Thyroid gland (tissue), 4 donors: ENCODE results near the gene MAL. TPM values are rescaled to one million over a fixed set of nuclear protein-coding genes. Genes with fewer than 3 reads are reported as not detected.

Experiments used
- DNase-seq, 2 donors: peaks; one replicate each; pipeline ENCODE4 v3.0.0-alpha.2; 2019
- H3K27ac ChIP-seq, 3 donors: fragments of 200-600 bp; sonication (generic); 1 replicate in 2 of 3; 2 replicates in 1 of 3; pipeline ENCODE4 v1.5.1; 2016 to 2019; ENCODE audit warnings: mild to moderate bottlenecking in 1 of 3, moderate library complexity in 1 of 3
- H3K27me3 ChIP-seq: fragments of 200-600 bp; sonication (generic); one replicate; pipeline ENCODE4 v1.5.1; 2019
- H3K36me3 ChIP-seq, 2 donors: fragments of 200-600 bp; sonication (generic); one replicate each; pipeline ENCODE4 v1.5.1; 2016 to 2019
- H3K4me1 ChIP-seq, 2 donors: fragments of 200-600 bp; sonication (generic); one replicate each; pipeline ENCODE4 v1.5.1; 2017 to 2019
- H3K4me3 ChIP-seq, 3 donors: fragments of 200-600 bp; sonication (generic); replicated peaks in 1 of 3; 1 replicate in 2 of 3; 2 replicates in 1 of 3; pipeline ENCODE4 v1.5.1; 2016; ENCODE audit warnings: mild to moderate bottlenecking in 1 of 3
- H3K9me3 ChIP-seq: fragments of 200-600 bp; sonication (generic); one replicate; pipeline ENCODE4 v1.5.1; 2017
- POLR2A ChIP-seq, 2 donors: fragments of 450-650 bp; IDR thresholded peaks; one replicate each; pipeline ENCODE4 v1.6.1; 2017; ENCODE audit warnings: antibody characterized with exemption in 2 of 2, mild to moderate bottlenecking in 2 of 2, moderate library complexity in 1 of 2
- WGBS, 2 donors: methylation state at CpG; one replicate each; pipeline ENCODE4 v1.1.5; 2017; 5-methylcytosine and 5-hydroxymethylcytosine counted together
- intact Hi-C: fragments of 100-400 bp; cut with DNase I; formaldehyde crosslinking; loops from one replicate; pipeline ENCODE4 v1.15.1; 2023
- total RNA-seq, 4 donors: library from RNA; depleted of rRNA; stranded (reverse); fragments of >200 nt; gene quantifications; one replicate each; pipeline ENCODE4 v1.2.3, GENCODE V29; 2016
- TF ChIP-seq, protein P1 (sequence below), 6 experiments: fragments of 200-600 bp in 3 of 6; fragments of 450-650 bp in 3 of 6; sonication (generic) in 3 of 6; IDR thresholded peaks; one replicate each; pipeline ENCODE4 v1.5.1; 2016 to 2019; ENCODE audit warnings: antibody characterized with exemption in 6 of 6, mild to moderate bottlenecking in 2 of 6, inconsistent platforms in 1 of 6, moderate library complexity in 1 of 6

MAL gene
- total RNA-seq, 4 donors from 2014 or later, result 5.6 to 19.3 (median 13.3) TPM

DNA sequence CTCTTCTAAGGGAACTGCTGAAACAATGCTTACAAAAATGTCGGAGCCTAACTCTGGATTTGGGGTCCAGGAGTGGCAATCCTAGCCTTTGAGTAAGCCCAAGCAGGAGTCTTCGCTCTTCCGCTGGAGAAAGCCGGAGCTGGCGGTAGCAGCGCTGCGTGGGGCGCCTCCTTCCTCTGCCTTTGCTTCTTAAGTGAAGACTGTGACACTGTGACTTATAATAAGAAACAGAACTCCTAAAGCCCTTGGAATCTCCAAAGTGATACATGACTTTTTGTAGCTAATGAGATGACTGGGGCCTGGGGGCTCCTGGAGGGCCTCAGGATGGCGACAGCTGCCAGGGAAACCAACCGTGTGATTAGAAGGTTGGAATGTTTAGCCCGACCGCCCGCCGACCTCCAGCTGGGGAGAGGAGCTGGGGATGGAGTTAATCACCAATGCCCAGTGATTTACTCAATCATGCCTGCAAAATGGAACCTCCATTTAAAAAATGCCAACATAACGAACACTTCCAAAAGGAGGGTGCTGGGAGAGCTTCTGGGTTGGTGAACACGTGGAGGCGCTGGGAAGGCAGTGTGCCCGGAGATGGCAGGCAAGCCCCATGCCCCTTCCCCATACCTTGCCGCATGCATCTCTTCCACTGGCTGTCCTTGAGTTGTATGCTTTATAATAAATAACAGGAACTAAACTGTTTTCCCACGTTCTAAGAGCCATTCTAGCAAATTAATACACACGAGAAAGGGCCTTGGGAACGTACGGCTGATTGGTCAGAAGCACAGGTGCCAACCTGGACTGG is 29.0 kb upstream of the MAL start:
- no peaks in the 10 kb centered on the region for H3K36me3 ChIP-seq
- peaks cover 0 to 4% of the 10 kb centered on the region in 2 donors for H3K4me1 ChIP-seq
- H3K4me3 ChIP-seq, result no peak overlapping the region
- intact Hi-C loops, result no loop called here
- H3K27ac ChIP-seq, result no peak overlapping the region
- no peaks in the 10 kb centered on the region for H3K27me3 ChIP-seq
- DNase-seq, result no peak
- TF ChIP-seq, protein P1, sequence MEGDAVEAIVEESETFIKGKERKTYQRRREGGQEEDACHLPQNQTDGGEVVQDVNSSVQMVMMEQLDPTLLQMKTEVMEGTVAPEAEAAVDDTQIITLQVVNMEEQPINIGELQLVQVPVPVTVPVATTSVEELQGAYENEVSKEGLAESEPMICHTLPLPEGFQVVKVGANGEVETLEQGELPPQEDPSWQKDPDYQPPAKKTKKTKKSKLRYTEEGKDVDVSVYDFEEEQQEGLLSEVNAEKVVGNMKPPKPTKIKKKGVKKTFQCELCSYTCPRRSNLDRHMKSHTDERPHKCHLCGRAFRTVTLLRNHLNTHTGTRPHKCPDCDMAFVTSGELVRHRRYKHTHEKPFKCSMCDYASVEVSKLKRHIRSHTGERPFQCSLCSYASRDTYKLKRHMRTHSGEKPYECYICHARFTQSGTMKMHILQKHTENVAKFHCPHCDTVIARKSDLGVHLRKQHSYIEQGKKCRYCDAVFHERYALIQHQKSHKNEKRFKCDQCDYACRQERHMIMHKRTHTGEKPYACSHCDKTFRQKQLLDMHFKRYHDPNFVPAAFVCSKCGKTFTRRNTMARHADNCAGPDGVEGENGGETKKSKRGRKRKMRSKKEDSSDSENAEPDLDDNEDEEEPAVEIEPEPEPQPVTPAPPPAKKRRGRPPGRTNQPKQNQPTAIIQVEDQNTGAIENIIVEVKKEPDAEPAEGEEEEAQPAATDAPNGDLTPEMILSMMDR (IDR thresholded peaks at IDR 0.05), result no peak
- 72 to 74% methylated on average over 23 of the region's 23 CpGs for WGBS, 2 donors
- H3K9me3 ChIP-seq, result no peaks in the 10 kb centered on the region

DNA sequence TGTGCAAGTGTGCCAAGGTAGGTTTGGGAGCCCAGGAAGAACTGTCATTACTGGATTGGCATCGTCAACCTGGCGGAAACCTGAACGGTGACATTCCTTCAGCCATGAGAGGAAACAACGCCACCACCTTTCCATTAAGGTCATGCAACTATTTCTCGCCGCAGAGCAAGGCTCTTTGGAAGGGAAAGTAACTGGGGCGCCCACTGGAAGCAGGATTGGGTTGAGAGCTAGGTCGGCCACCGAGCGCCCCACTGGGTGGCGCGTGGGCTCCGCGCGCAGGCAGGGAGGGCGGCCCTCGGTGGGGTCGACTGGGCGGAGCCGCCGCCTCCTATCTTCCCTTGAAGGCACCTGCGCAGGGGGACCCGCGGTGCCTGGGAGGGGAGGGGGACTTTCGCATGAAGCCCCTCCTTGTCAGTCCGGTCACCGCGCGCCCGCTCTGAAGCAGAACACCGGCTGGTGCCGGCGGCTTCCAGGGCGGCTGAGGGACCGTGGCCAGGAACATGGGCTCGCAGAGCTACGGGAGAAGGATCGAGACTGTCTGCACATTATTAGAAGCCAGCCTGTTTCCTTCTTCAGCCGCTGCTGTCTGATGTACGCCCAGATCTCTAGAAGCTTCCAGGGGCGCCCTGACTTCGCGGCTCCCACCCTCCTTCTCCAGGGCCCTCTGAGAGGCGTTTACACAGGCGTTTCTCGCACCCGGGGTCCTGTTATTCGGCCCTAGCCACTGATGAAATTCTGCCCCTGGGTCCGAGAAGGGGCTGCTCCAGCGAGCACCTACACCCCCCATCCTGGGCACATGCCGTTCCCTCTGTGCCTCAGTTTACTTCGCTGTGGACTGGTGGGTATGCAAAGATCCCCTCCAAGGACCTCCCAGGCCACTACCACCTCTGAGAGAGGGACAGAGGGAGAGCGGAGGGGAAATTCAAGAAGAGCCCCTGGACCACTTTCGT is 27.3 kb upstream of the MAL start:
- peaks cover 0 to 4% of the 10 kb centered on the region in 2 donors for H3K4me1 ChIP-seq
- H3K9me3 ChIP-seq, result no peaks in the 10 kb centered on the region
- peak overlapping the region in 1 of 3 donors; percentile 12 for H3K4me3 ChIP-seq
- H3K36me3 ChIP-seq, result no peaks in the 10 kb centered on the region
- no peak overlapping the region for H3K27ac ChIP-seq
- 33 to 43% methylated on average over 20 to 31 of the region's 54 CpGs for WGBS, 2 donors
- TF ChIP-seq POLR2A (IDR thresholded peaks at IDR 0.05), result no peak
- TF ChIP-seq, protein P1 (IDR thresholded peaks at IDR 0.05), result peak in 3 of 6 experiments; percentile 41 to 58 (median 44)
- peak; percentile 46 to 54 for DNase-seq
- intact Hi-C loops, result no loop called here
- no peaks in the 10 kb centered on the region for H3K27me3 ChIP-seq

DNA sequence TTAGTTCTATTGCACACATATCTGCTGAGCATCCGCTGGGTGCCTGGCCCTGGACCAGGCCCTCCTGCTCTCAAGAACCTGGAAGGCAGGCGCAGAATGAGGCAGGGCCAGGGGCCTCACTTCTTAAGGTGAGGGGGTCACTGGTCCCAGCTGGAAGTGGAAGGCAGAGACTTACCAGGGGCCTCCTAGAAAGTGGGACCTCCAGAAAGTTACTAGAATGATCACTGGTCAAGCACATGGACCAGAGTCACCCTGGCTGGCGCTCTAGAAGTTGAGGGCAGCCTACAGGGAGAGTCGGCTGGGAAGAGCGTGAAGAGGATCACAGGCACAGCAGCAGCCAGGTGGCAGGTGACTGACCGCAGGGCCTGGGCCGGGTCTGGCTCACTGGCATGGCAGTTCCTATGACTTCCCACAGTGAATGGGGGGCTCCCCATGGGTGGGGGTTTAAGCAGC is 26.1 kb upstream of the MAL start:
- TF ChIP-seq, protein P1 (IDR thresholded peaks at IDR 0.05), result no peak
- TF ChIP-seq POLR2A (IDR thresholded peaks at IDR 0.05), result no peak
- H3K27me3 ChIP-seq, result no peaks in the 10 kb centered on the region
- H3K4me3 ChIP-seq, result no peak overlapping the region
- H3K4me1 ChIP-seq, result peaks cover 0 to 4% of the 10 kb centered on the region in 2 donors
- no peaks in the 10 kb centered on the region for H3K36me3 ChIP-seq
- 97 to 98% methylated on average over 6 to 7 of the region's 7 CpGs for WGBS, 2 donors
- DNase-seq, result no peak
- no peak overlapping the region for H3K27ac ChIP-seq
- no peaks in the 10 kb centered on the region for H3K9me3 ChIP-seq
- intact Hi-C loops, result no loop called here

DNA sequence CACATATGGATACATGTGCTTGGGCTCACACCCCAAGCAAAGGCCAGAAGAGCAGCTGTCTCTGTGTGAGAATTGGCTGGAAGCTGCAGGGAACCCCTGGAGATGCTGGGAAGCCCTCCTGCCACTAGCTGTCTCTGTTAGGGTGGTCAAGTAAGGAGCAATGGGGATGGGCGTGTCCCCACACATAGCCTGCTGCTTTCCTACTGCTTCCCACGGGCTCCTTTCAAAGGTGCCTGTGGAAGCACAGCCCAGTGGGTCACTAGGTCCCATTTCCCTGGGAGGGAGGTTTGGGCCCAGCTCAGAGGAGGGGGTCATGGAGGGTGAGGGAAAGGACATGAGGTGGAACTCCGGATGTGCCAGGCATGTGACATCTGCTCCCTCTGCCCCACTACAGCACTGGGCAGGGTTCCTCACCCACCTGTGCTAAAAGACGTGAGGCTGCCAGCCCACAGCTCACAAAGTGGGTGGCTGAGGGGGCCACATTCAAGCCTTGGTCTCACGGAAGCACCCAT is 24.4 kb upstream of the MAL start:
- intact Hi-C loops, result no loop called here
- WGBS, 2 donors, result 61 to 80% methylated on average over 3 to 5 of the region's 5 CpGs
- no peaks in the 10 kb centered on the region for H3K27me3 ChIP-seq

More for the DNA sequence above, 24.4 kb upstream of the MAL start:
- Histone ChIP-seq H3K9me3 (no peaks in the 10 kb centered on the region), H3K36me3 (no peaks in the 10 kb centered on the region), H3K27ac (peak overlapping the region in 1 of 3 donors; percentile 27), H3K4me3 (no peak overlapping the region), H3K4me1 (peaks cover 0 to 4% of the 10 kb centered on the region in 2 donors)
- TF ChIP-seq POLR2A (IDR thresholded peaks at IDR 0.05), result no peak
- TF ChIP-seq, protein P1 (IDR thresholded peaks at IDR 0.05), result no peak
- no peak for DNase-seq
